ENCODE data around the gene LIN37. TPM values are rescaled to one million over a fixed set of nuclear protein-coding genes. Genes with fewer than 3 reads are reported as not detected.

LIN37 gene
- total RNA-seq, 3 donors from 2014 or later: 7.6 to 14.3 (median 8.6) TPM

DNA sequence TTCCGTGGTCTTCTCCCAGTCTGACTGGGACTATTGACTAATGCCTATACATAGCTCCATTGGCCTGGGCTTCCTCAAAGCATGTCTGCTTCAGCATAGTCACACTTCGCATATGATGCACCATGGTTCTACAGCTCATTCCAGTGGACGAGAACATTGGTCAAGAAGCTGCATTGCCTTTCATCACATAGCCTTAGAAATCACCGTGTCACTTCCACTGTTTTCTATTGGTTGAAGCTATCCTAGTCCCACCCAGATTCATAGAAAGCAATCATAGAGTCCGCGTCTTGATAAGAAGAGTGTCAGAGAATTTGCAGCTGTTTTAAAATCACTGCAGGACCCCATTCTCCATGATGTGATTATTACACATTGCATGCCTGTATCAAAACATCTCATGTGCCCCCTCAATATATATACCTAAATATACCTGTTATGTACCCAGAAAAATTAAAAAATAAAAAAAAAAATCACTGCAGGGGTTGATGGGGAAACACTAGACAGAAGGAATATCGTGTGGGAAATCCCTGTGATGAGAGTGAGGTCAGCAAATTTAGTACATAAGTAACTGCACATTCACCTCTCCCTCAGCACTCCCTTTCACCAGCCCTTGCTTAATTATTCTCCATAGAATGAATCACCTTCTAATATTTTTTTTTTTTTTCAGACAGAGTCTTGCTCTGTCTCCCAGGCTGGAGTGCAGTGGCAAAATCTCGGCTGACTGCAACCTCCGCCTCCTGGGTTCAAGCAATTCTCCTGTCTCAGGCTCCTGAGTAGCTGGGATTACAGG is 24.8 kb downstream of the LIN37 start:
- Histone ChIP-seq H3K36me3 (ENCODE audit: low read depth) (no peaks in the 10 kb centered on the region), H3K9me3 (no peaks in the 10 kb centered on the region), H3K4me1 (ENCODE audit: low read depth) (no peaks in the 10 kb centered on the region), H3K4me3 (no peak overlapping the region)
- DNase-seq (no peak), ATAC-seq (no peak)
- TF ChIP-seq, protein P1, sequence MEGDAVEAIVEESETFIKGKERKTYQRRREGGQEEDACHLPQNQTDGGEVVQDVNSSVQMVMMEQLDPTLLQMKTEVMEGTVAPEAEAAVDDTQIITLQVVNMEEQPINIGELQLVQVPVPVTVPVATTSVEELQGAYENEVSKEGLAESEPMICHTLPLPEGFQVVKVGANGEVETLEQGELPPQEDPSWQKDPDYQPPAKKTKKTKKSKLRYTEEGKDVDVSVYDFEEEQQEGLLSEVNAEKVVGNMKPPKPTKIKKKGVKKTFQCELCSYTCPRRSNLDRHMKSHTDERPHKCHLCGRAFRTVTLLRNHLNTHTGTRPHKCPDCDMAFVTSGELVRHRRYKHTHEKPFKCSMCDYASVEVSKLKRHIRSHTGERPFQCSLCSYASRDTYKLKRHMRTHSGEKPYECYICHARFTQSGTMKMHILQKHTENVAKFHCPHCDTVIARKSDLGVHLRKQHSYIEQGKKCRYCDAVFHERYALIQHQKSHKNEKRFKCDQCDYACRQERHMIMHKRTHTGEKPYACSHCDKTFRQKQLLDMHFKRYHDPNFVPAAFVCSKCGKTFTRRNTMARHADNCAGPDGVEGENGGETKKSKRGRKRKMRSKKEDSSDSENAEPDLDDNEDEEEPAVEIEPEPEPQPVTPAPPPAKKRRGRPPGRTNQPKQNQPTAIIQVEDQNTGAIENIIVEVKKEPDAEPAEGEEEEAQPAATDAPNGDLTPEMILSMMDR (IDR thresholded peaks at IDR 0.05): no peak
- intact Hi-C loops (cut with DNase I, micrococcal nuclease): no loop called here

GRCh38 chr19:35774274-35775045 is 26.1 kb downstream of the LIN37 start:
- TF ChIP-seq, protein P1 (IDR thresholded peaks at IDR 0.05): no peak
- intact Hi-C loops (cut with DNase I, micrococcal nuclease): no loop called here
- H3K4me1 ChIP-seq (ENCODE audit: low read depth): no peaks in the 10 kb centered on the region
- no peaks in the 10 kb centered on the region for H3K36me3 ChIP-seq (ENCODE audit: low read depth)
- no peaks in the 10 kb centered on the region for H3K9me3 ChIP-seq
- DNase-seq (peak in 1 of 3 donors; percentile 24), ATAC-seq (no peak)
- H3K4me3 ChIP-seq: no peak overlapping the region

DNA sequence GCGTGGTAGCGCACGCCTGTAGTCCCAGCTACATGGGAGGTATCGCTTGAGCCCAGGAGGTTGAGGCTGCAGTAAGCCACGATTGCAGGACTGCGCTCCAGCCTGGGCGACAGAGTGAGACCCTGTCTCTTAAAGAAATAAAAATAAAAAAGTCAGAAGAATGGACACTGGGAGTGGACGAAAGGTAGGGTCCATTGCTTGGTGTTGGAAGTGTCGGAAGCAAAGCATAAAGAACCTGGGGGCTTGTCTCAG is 26.6 kb downstream of the LIN37 start:
- TF ChIP-seq, protein P1 (IDR thresholded peaks at IDR 0.05): no peak
- H3K4me1 ChIP-seq (ENCODE audit: low read depth): no peaks in the 10 kb centered on the region
- no peak overlapping the region for H3K4me3 ChIP-seq
- intact Hi-C loops (cut with DNase I, micrococcal nuclease): no loop called here
- no peaks in the 10 kb centered on the region for H3K36me3 ChIP-seq (ENCODE audit: low read depth)
- ATAC-seq (peak; percentile 1), DNase-seq (peak in 1 of 3 donors; percentile 16)
- no peaks in the 10 kb centered on the region for H3K9me3 ChIP-seq

DNA sequence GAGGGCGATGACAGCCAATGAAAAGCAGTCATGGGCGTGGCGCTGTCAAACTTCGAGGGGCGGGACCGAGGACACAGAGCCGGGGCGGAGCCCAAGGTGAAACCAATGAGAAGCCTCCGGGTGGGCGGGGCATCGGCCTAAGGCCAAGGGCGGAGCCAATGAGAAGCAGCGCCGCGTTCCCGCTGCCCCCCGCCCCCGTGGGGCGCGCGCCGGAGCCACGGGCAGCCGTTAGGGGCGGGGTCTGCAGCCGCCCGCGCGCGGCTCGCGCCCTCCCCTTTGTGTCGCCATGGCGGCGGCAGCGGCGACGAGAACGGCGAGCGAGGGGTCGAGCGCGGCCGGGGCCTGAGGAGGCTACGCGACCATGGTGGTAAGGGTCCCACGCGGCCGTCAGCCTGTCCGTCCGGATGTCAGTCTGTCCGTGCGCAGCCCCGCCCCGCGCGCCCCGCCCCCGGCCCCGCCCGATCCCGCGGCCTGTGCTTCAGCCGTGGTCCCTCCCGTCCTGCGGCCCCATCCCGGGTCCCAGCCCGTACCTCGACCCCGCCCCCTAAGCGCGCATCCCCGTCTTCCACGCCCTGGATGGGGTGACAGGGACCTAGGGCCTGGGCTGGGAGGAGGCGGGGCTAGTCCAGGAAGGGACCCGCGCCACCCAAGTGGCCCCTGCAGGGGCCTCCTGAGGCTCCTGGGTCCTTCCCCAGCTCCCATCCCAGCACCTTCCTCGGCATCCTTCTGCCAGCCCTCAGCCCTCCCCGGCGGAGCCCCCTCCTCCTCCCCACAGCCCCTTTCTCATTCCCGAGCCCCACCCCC is 27.1 kb downstream of the LIN37 start, which contains the start of gene ARHGAP33:
ARHGAP33 (plus strand) TSS at position 267 of the 804 bp plus-strand sequence; CDS start at position 362, 95 bp downstream.
- Histone ChIP-seq H3K9me3 (no peaks in the 10 kb centered on the region), H3K4me3 (peak within 1 kb of the TSS; percentile 31), H3K36me3 (ENCODE audit: low read depth) (no peaks in the 10 kb centered on the region), H3K4me1 (ENCODE audit: low read depth) (no peaks in the 10 kb centered on the region)
- intact Hi-C loops (cut with DNase I, micrococcal nuclease): no loop called here
- ATAC-seq (peak; percentile 99), DNase-seq (peak; percentile 99 to 100 (median 99))
- TF ChIP-seq, protein P1 (IDR thresholded peaks at IDR 0.05): no peak

- DNase-seq (no peak), ATAC-seq (no peak)
- H3K9me3 ChIP-seq: no peaks in the 10 kb centered on the region
- no peaks in the 10 kb centered on the region for H3K4me1 ChIP-seq (ENCODE audit: low read depth)
- no peak overlapping the region for H3K4me3 ChIP-seq
- TF ChIP-seq, protein P1 (IDR thresholded peaks at IDR 0.05): no peak
- no peaks in the 10 kb centered on the region for H3K36me3 ChIP-seq (ENCODE audit: low read depth)
- intact Hi-C loops (cut with DNase I, micrococcal nuclease): no loop called here
Measured at GRCh38 chr19:35776102-35776788, 27.9 kb downstream of the LIN37 start.

All from mucosa of descending colon (tissue), 3 donors.